ENCODE results near the gene VKORC1L1. TPM values are rescaled to one million over a fixed set of nuclear protein-coding genes. Genes with fewer than 3 reads are reported as not detected.
"Not testable (repeated sequence)": the region's sequence is repeated elsewhere in the genome, so short reads cannot be mapped to it uniquely, and the experiment has no call there.

Gene VKORC1L1
- total RNA-seq, 2 experiments from 2014 or later: 13.1 to 14.1 TPM

- H3K27me3 Mint-ChIP-seq; H3K4me3 Mint-ChIP-seq; POLR2A ChIA-PET; H3K4me1 Mint-ChIP-seq; CTCF ChIA-PET; H3K36me3 Mint-ChIP-seq (ENCODE audit: low read depth); DNase-seq; H3K27ac Mint-ChIP-seq; H3K9me3 Mint-ChIP-seq: not testable (repeated sequence)
These were observed 132.3 kb downstream of the VKORC1L1 start for GRCh38 chr7:66005115-66005671.

GRCh38 chr7:66007232-66007631 lies 134.4 kb downstream of the VKORC1L1 start:
- CTCF ChIA-PET: no interaction called here
- H3K27ac Mint-ChIP-seq: no peak overlapping the region
- no peak for DNase-seq

More at GRCh38 chr7:66007232-66007631, 134.4 kb downstream of the VKORC1L1 start:
- Mint-ChIP-seq H3K27me3 (no peaks in the 10 kb centered on the region), H3K36me3 (ENCODE audit: low read depth) (no peaks in the 10 kb centered on the region), H3K4me3 (no peak overlapping the region), H3K9me3 (no peaks in the 10 kb centered on the region), H3K4me1 (no peaks in the 10 kb centered on the region)
- POLR2A ChIA-PET: no interaction called here

Other genes with a start within 250 kb of the VKORC1L1 start
- 10 to 100 TPM; 74.0 to 82.3 TPM for gene GUSB, start 109.1 kb downstream of the VKORC1L1 start, total RNA-seq
- 10 to 100 TPM; 29.8 to 30.6 TPM for gene ASL, start 202.7 kb downstream of the VKORC1L1 start, total RNA-seq
- gene CRCP, start 241.8 kb downstream of the VKORC1L1 start, total RNA-seq: 10 to 100 TPM; 23.6 to 24.0 TPM

All from activated CD4-positive, alpha-beta memory T cell treated with anti-CD3 and anti-CD28 coated beads, Interleukin-2, amount 10 ng/mL, durations not matched to agents 7 days and 5 days (primary cell).